ACC112 (cell line): ENCODE measurements around the gene FGD4.

Experiments used
- H2AFZ ChIP-seq: fragments of 200-600 bp; sonication (generic); one replicate; pipeline ENCODE4 v1.6.0; 2017; ENCODE audit warnings: antibody characterized with exemption, low read length; ENCODE audit not compliant: unreplicated experiment
- H3K27ac ChIP-seq: fragments of 200-600 bp; sonication (generic); 2 replicates; pipeline ENCODE4 v1.5.1; 2014; ENCODE audit warnings: low read depth, mild to moderate bottlenecking, antibody characterized with exemption, low read length, moderate library complexity
- H3K27me3 ChIP-seq: fragments of 200-600 bp; sonication (generic); 2 replicates; pipeline ENCODE4 v1.6.1; 2014; ENCODE audit warnings: mild to moderate bottlenecking, antibody characterized with exemption, low read length, moderate library complexity, mixed read lengths; ENCODE audit not compliant: insufficient read depth
- H3K36me3 ChIP-seq: fragments of 200-600 bp; sonication (generic); 2 replicates; pipeline ENCODE4 v1.6.1; 2016; ENCODE audit warnings: mild to moderate bottlenecking, antibody characterized with exemption, low read length, moderate library complexity, mixed read lengths; ENCODE audit not compliant: insufficient read depth
- H3K4me1 ChIP-seq: fragments of 200-600 bp; sonication (generic); one replicate; pipeline ENCODE4 v1.6.1; 2016; ENCODE audit warnings: low read length, mixed read lengths; ENCODE audit not compliant: insufficient read depth, unreplicated experiment, control insufficient read depth
- H3K4me3 ChIP-seq: fragments of 200-600 bp; sonication (generic); 2 replicates; pipeline ENCODE4 v1.5.1; 2014; ENCODE audit warnings: mild to moderate bottlenecking, low read depth, low read length
- H3K79me2 ChIP-seq: fragments of 200-600 bp; sonication (generic); one replicate; pipeline ENCODE4 v1.6.0; 2016; ENCODE audit warnings: low read length; ENCODE audit not compliant: control insufficient read depth, unreplicated experiment, insufficient read depth

Gene FGD4

DNA sequence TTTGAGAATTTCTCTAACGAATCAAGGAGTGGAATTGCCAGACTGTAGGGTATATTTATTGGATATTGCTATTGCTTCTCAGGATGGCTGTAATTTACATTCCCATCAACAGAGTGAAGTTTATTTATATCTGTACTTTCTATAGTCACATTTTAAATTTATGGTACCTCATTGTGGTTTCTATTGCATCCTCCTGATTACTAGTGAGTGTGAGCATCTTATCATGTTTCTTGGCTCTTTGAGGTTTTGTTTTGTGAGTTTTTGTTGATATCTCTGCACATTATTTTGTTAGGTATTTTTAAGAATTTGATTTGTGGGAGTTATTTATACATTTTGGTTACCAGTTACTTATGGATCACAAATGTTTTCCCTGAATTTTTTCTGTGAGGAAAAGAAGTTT is 293.7 kb downstream of the FGD4 start:
- Histone ChIP-seq H3K4me1 (no peaks in the 10 kb centered on the region), H3K4me3 (no peak overlapping the region), H3K27me3 (no peaks in the 10 kb centered on the region), H3K79me2 (peaks cover 90% of the 10 kb centered on the region), H3K27ac (no peak overlapping the region), H3K36me3 (peaks cover 9% of the 10 kb centered on the region), H2AFZ (no peak overlapping the region)
